GM12891 (cell line): ENCODE data around the gene SHROOM4.

Source experiments
- DNase-seq: peaks from one replicate; pipeline ENCODE4 v3.0.0; 2011; ENCODE audit warnings: low spot score; ENCODE audit not compliant: insufficient read length
- FAIRE-seq: peaks from 2 replicates; lab custom pipeline; 2011; peaks lifted over from hg19 to GRCh38; lab: Jason Lieb, UNC
- PAX5 ChIP-seq: IDR thresholded peaks from 2 replicates; pipeline ENCODE4 v1.6.1; 2011; ENCODE audit warnings: low read length, moderate library complexity, mild to moderate bottlenecking; ENCODE audit not compliant: insufficient read depth, severe bottlenecking
- POLR2A ChIP-seq: IDR thresholded peaks from 2 replicates; pipeline ENCODE4 v1.6.1; 2011; ENCODE audit warnings: low read depth, low read length, control low read depth
- POLR2AphosphoS5 ChIP-seq: IDR thresholded peaks from 2 replicates; pipeline ENCODE4 v1.6.1; 2011; ENCODE audit warnings: low read depth, low read length, control low read depth
- POU2F2 ChIP-seq: IDR thresholded peaks from 2 replicates; pipeline ENCODE4 v1.6.1; 2011; ENCODE audit warnings: low read depth, mild to moderate bottlenecking, control low read depth, low read length, moderate library complexity
- SPI1 ChIP-seq: IDR thresholded peaks from 2 replicates; pipeline ENCODE4 v1.6.1; 2011; ENCODE audit warnings: low read depth, low read length, control low read depth
- TAF1 ChIP-seq: IDR thresholded peaks from 2 replicates; pipeline ENCODE4 v1.6.1; 2011; ENCODE audit warnings: low read depth, low read length, control low read depth

Gene SHROOM4

DNA sequence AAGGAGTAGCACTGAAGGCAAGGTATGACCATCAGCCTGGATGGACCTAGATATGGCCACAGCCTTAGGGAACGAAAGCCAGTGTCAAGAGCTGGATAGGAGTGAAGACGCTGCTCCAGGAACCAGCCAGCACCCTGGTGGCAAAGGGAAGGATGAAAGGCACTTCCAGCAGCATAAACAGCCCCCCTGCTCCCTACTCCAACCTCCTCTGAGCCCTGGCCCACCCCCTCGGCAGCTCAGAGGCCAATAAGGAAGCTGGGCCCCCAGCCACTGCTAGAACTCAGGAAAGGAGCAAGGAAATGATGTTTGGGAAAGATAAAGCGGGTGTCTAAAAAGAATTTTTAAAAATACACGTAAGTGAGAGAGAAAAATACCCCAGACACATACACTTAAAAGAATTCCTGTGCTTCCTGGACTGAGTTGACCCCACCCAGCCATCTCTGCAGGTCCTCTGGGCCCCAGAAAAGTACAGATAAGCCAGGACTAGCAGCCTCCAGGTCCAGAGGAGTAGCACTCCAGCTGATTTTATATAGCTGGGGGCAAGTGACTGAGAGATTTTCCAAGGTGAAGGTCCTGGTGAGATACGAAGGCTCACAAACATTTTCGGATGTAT lies 170.4 kb downstream of the SHROOM4 start:
- TF ChIP-seq POU2F2 (no peak), PAX5 (no peak)
- FAIRE-seq (no peak), DNase-seq (no peak)

DNA sequence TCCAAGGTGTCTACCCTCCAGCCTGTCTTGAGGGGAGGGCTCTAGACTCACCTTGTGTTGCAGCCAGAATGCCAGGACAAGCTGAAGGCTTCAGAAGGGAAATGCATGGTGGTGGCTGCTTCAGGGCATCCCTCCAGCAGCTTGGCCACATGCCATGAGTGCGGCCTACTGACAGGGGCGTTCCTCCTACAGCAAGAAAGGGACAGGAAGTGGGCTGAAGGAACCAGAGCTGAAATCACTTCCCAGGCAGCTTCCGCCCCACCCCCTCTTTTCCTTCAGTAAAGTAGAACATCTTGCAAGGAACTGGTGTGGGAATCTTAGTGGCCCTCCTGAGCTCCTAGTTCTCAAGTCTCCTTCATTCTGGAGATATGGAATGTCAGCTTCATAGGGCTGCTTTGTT lies 175.9 kb downstream of the SHROOM4 start:
- FAIRE-seq: no peak
- no peak for TF ChIP-seq SPI1
- no peak for TF ChIP-seq TAF1
- TF ChIP-seq PAX5: no peak
- TF ChIP-seq POLR2AphosphoS5: no peak
- no peak for TF ChIP-seq POLR2A
- no peak for TF ChIP-seq POU2F2
- no peak for DNase-seq

GRCh38 chrX:50635817-50636365 lies 178.1 kb downstream of the SHROOM4 start:
- TF ChIP-seq POLR2A (no peak), TAF1 (no peak), PAX5 (no peak), SPI1 (no peak), POU2F2 (no peak), POLR2AphosphoS5 (no peak)
- DNase-seq: no peak
- no peak for FAIRE-seq

GRCh38 chrX:50635162-50635561 lies 178.8 kb downstream of the SHROOM4 start:
- TF ChIP-seq POLR2AphosphoS5 (no peak), SPI1 (no peak), POU2F2 (no peak), TAF1 (no peak), PAX5 (no peak), POLR2A (no peak)
- FAIRE-seq: no peak
- no peak for DNase-seq

- DNase-seq (no peak), FAIRE-seq (no peak)
- no peak for TF ChIP-seq POLR2AphosphoS5
- TF ChIP-seq TAF1: no peak
- TF ChIP-seq PAX5: no peak
- no peak for TF ChIP-seq POLR2A
- no peak for TF ChIP-seq POU2F2
- TF ChIP-seq SPI1: no peak
Measured at GRCh38 chrX:50629774-50630173, 184.2 kb downstream of the SHROOM4 start.

- DNase-seq (no peak), FAIRE-seq (no peak)
- TF ChIP-seq SPI1: no peak
- TF ChIP-seq TAF1: no peak
- no peak for TF ChIP-seq POLR2A
- no peak for TF ChIP-seq PAX5
- TF ChIP-seq POLR2AphosphoS5: no peak
- no peak for TF ChIP-seq POU2F2
Measured at GRCh38 chrX:50627696-50628095, 186.3 kb downstream of the SHROOM4 start.

GRCh38 chrX:50626432-50626831 lies 187.6 kb downstream of the SHROOM4 start:
- no peak for TF ChIP-seq PAX5
- no peak for TF ChIP-seq POU2F2
- no peak for TF ChIP-seq POLR2A
- no peak for TF ChIP-seq SPI1
- no peak for TF ChIP-seq TAF1
- TF ChIP-seq POLR2AphosphoS5: no peak
- DNase-seq (no peak), FAIRE-seq (no peak)

DNA sequence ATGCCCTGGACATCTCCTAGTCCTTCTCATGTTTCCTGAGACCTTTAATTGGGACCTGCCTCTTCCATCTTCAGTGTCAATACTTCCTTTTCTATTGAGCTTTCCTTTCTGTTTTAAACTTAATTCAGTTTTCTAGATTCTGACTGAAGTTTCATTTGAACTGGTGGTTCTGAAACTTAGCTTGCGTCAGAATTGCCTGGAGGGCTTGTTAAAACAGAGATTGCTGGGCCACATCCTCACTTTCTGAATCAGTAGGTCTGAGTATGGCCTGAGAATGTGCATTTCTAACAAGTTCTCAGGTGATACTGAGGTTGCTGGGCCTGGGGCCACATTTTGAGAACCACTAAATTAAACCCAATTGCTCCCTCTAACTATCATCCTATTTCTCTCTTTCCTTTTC lies 191.2 kb downstream of the SHROOM4 start:
- DNase-seq (no peak), FAIRE-seq (no peak)
- TF ChIP-seq POLR2AphosphoS5: no peak
- TF ChIP-seq PAX5: no peak
- TF ChIP-seq SPI1: no peak
- TF ChIP-seq TAF1: no peak

DNA sequence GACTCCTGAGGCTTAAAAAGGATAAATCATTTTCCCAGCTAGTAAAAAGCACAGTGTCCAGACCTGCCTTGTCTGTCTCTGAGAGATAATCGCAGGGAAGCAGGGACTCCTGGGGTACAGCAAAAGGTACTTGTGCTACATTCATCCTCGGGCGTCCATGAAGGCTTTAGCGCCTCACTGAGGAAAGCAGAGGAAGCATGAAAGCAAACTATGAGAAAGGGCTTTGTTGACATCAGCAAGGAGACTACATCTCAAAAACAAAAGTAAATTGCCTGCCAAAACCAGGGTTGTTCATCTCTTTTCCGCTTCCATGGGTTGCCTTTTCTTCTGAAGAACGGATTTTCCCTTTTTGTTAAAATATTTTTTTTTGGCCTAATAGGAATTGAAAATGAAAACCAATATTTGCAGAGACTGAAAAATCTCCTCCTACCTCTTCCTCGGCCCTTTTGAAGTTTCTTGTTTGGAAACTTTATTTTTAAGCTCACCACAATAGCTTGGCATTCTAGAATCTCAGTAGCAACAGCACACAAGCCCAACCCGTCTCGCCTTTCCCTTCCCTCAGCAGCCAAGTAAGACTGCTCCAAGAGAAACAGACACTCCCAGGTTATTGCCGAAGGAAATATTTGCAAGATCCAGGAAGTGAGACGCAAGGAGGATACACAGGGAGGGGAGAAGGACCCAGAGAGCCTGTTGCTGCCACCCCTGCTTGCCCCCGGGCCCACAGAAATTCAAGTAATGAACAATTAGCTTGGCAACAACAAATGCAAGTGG lies 195.0 kb downstream of the SHROOM4 start:
- FAIRE-seq: no peak
- TF ChIP-seq TAF1 (no peak), POLR2AphosphoS5 (no peak), SPI1 (no peak), POU2F2 (no peak), POLR2A (no peak), PAX5 (no peak)

More for the DNA sequence above, 195.0 kb downstream of the SHROOM4 start:
- DNase-seq: no peak
